Pancreas (tissue), 10 donors: ENCODE data around the gene RBM38. TPM values are rescaled to one million over a fixed set of nuclear protein-coding genes. Genes with fewer than 3 reads are reported as not detected.

ENCODE experiments used
- ATAC-seq, 4 donors: fragments of 200-7000 bp; cut with Tn5 transposase; one replicate each; pipeline versions ENCODE4 v1.8.0 to v1.9.1; 2020; ENCODE audit warnings: mild to moderate bottlenecking in 4 of 4, moderate library complexity in 4 of 4
- DNase-seq, 6 donors: peaks; one replicate each; pipeline ENCODE4 v3.0.0-alpha.2; 2020
- FAIRE-seq: peaks from 2 replicates; lab custom pipeline; 2012; peaks lifted over from hg19 to GRCh38; lab: Jason Lieb, UNC
- H3K27ac ChIP-seq, 4 donors: fragments of 200-600 bp; sonication (generic); 1 replicate in 3 of 4; 2 replicates in 1 of 4; pipeline versions ENCODE4 v1.5.0 to v1.8.0; 2020
- H3K27me3 ChIP-seq, 4 donors: fragments of 200-600 bp; one replicate each; pipeline ENCODE4 v1.8.0; 2021
- H3K36me3 ChIP-seq, 3 donors: fragments of 200-600 bp; sonication (generic) in 1 of 3; one replicate each; pipeline versions ENCODE4 v1.5.0 to v1.8.0; 2020 to 2021
- H3K4me1 ChIP-seq, 3 donors: fragments of 200-600 bp; one replicate each; pipeline ENCODE4 v1.8.0; 2021
- H3K4me3 ChIP-seq, 4 donors: fragments of 200-600 bp; sonication (generic) in 2 of 4; one replicate each; pipeline versions ENCODE4 v1.5.0 to v1.8.0; 2020 to 2021
- H3K9me3 ChIP-seq, 4 donors: fragments of 200-600 bp; one replicate each; pipeline ENCODE4 v1.8.0; 2021
- CTCF ChIP-seq, 4 donors: fragments of 200-600 bp; sonication (generic) in 3 of 4; IDR thresholded peaks; one replicate each; pipeline versions ENCODE4 v1.5.0 to v1.8.0; 2021; ENCODE audit warnings: antibody characterized with exemption in 4 of 4
- WGBS, 2 donors: extraction: QIAGEN DNeasy Blood & Tissue Kit; methylation state at CpG; one replicate each; pipeline ENCODE4 v1.1.7; 2013; 5-methylcytosine and 5-hydroxymethylcytosine counted together
- intact Hi-C, 3 donors: fragments of 100-400 bp; cut with DNase I; formaldehyde crosslinking; loops; one replicate each; pipeline versions ENCODE4 v1.11.1 to v1.14.2; 2022
- polyA plus RNA-seq, 2 donors: library from polyadenylated mRNA; stranded (reverse); fragments of 200-250 nt; gene quantifications; one replicate each; pipeline ENCODE4 v1.2.3, GENCODE V29; 2013
- total RNA-seq, 6 donors: library from RNA; stranded (reverse); fragmentation: NEBNext Ultra II Directional in 4 of 6; extraction: Animal tissue kit (Norgen Biotek cat#: 25700) in 4 of 6; gene quantifications; one replicate each; pipeline versions ENCODE4 v1.2.1 to v1.2.4, GENCODE V29; 2021 to 2023
- donor health status: healthy with polysubstance abuse.
- donor health status: DM: no; HTN: no; CAD: no; lungs with moderate emphysema.
- donor health status: DM: no; HTN: no; CAD: no.
- donor health status: control.
- donor health status: control.
- donor health status: Bipolar disorder and iron deficiency.
- donor health status: DM: yes; HTN: yes; CAD: no.
- donor health status: DM: no; HTN: no; CAD: no.
- donor health status: DM: no; HTN: no; CAD: no.
- donor health status: DM: yes; HTN: yes; CAD: no.

The RBM38 gene
- total and polyA plus RNA-seq, 8 donors, result 3.9 to 13.1 (median 6.2) TPM

DNA sequence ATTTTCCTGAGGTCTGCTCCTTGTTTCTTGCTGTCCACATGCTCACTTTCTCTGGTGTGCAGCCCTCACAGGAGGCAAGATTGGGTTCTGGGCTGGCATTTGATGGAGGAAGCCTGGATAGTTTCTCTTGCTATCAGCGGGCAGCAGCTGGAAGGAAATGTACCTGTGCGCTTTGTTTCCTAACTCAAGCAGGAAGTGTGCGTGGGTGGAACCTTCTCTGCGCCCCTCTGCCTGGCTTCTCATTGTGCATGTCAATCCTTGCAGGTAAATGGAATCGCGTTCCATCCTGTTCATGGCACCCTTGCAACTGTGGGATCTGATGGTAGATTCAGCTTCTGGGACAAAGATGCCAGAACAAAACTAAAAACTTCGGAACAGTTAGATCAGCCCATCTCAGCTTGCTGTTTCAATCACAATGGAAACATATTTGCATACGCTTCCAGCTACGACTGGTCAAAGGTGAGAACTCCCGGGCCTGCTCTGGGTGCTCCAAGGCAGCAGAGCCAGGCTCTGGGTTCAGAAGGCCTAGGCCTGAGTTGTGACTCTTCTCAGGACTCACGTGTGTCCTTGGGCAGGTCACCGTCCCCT lies 16.8 kb upstream of the RBM38 start:
- Histone ChIP-seq H3K27ac (no peak overlapping the region), H3K36me3 (peaks cover 4 to 64% (median 28%) of the 10 kb centered on the region in 3 donors), H3K4me1 (no peaks in the 10 kb centered on the region), H3K4me3 (no peak overlapping the region), H3K9me3 (no peaks in the 10 kb centered on the region), H3K27me3 (no peaks in the 10 kb centered on the region)
- DNase-seq (no peak), ATAC-seq (no peak), FAIRE-seq (no peak)
- no peak for TF ChIP-seq CTCF (IDR thresholded peaks at IDR 0.05)
- intact Hi-C loops, result loop anchor here in 2 of 3 donors (10.0 kb wide), 2 partner anchors 130 to 210 kb away; no protein-coding TSS in a partner anchor
- WGBS, 2 donors, result 88% methylated on average over 12 of the region's 12 CpGs

- no peak for TF ChIP-seq CTCF (IDR thresholded peaks at IDR 0.05)
- ATAC-seq (peak in 3 of 4 donors; percentile 41 to 81 (median 67)), DNase-seq (no peak), FAIRE-seq (no peak)
- intact Hi-C loops, result loop anchor here in 2 of 3 donors (10.0 kb wide), 2 partner anchors 130 to 210 kb away; no protein-coding TSS in a partner anchor
- Histone ChIP-seq H3K27me3 (no peaks in the 10 kb centered on the region), H3K9me3 (no peaks in the 10 kb centered on the region), H3K4me1 (no peaks in the 10 kb centered on the region), H3K27ac (peak overlapping the region in 2 of 4 donors; percentile 4 to 30), H3K4me3 (no peak overlapping the region), H3K36me3 (peaks cover 4 to 58% (median 22%) of the 10 kb centered on the region in 3 donors)
- WGBS, 2 donors, result 87 to 95% methylated on average over 14 of the region's 14 CpGs
Measured at GRCh38 chr20:57374931-57375651, 16.1 kb upstream of the RBM38 start.

- H3K4me3 ChIP-seq, result no peak overlapping the region
- no peak for TF ChIP-seq CTCF (IDR thresholded peaks at IDR 0.05)
- FAIRE-seq (no peak), DNase-seq (no peak), ATAC-seq (peak in 2 of 4 donors; percentile 39 to 53)
- intact Hi-C loops, result loop anchor here in 2 of 3 donors (10.0 kb wide), 2 partner anchors 129 to 209 kb away; no protein-coding TSS in a partner anchor
- H3K27me3 ChIP-seq, result no peaks in the 10 kb centered on the region
- H3K9me3 ChIP-seq, result no peaks in the 10 kb centered on the region
- WGBS, 2 donors, result 94 to 95% methylated on average over 10 of the region's 10 CpGs
- H3K36me3 ChIP-seq, result peaks cover 4 to 51% (median 18%) of the 10 kb centered on the region in 3 donors
- no peaks in the 10 kb centered on the region for H3K4me1 ChIP-seq
- H3K27ac ChIP-seq, result no peak overlapping the region
Measured at GRCh38 chr20:57375652-57376230, 15.5 kb upstream of the RBM38 start.

DNA sequence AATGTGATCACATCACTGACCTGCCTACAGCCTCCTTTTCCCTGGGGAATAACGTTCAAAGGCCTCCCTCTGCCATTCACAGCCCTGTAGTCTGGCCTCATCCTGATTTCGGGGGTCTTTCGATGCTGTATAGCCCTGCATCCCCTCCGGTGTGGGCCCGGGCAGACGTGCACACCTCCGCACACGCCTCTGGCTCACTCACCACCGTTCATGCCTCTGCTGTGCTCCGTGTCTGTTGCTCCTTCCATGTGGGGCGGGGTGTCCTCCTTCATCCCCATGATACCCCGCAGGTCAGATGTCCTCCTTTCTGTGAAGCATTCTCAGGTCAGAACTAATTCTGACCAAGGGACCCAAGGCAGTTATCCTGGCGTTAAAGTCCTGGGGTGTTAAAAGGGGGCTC lies 13.8 kb upstream of the RBM38 start:
- WGBS, 2 donors, result 81 to 84% methylated on average over 13 of the region's 13 CpGs
- no peaks in the 10 kb centered on the region for H3K4me1 ChIP-seq
- no peak overlapping the region for H3K27ac ChIP-seq
- TF ChIP-seq CTCF (IDR thresholded peaks at IDR 0.05), result no peak
- FAIRE-seq (no peak), DNase-seq (no peak), ATAC-seq (no peak)
- intact Hi-C loops, result loop anchor here in 2 of 3 donors (10.0 kb wide), 2 partner anchors 127 to 207 kb away; no protein-coding TSS in a partner anchor
- H3K27me3 ChIP-seq, result no peaks in the 10 kb centered on the region
- peaks cover 4 to 38% (median 18%) of the 10 kb centered on the region in 3 donors for H3K36me3 ChIP-seq
- no peaks in the 10 kb centered on the region for H3K9me3 ChIP-seq
- H3K4me3 ChIP-seq, result no peak overlapping the region
